K562 (cell line): ENCODE measurements around the gene GLUD1. TPM values are rescaled to one million over a fixed set of nuclear protein-coding genes. Genes with fewer than 3 reads are reported as not detected.
A peak's percentile ranks its signal among the peaks of the same experiment; 100 is the strongest.
"Not testable (repeated sequence)": the region's sequence is repeated elsewhere in the genome, so short reads cannot be mapped to it uniquely, and the experiment has no call there.

ENCODE experiments used
- ATAC-seq: fragments of 200-7000 bp; cut with Tn5 transposase; 3 replicates; pipeline ENCODE4 v1.9.1; 2020; ENCODE audit warnings: moderate library complexity
- BruUV-seq: library from RNA; stranded (reverse); fragments of 400-500 nt; replicated peaks from 2 replicates; lab custom pipeline; 2021; lab: Mats Ljungman, UMichigan
- CTCF ChIA-PET: fragments of 300-600 bp; formaldehyde crosslinking; extraction: SDS; loops from one replicate; lab custom pipeline; 2021; ENCODE audit warnings: low intra/inter-chr PET ratio; lab: Yijun Ruan, JAX
- POLR2A ChIA-PET: fragments of 300-600, 350-650 bp; sonication (Branson Sonifier 250); formaldehyde crosslinking; extraction: SDS; loops from one replicate; lab custom pipeline; 2021; ENCODE audit warnings: antibody characterized with exemption, inconsistent platforms; lab: Yijun Ruan, JAX
- DNase-seq, 4 experiments: peaks; one replicate each; pipeline versions ENCODE4 v3.0.0 to v3.0.0-alpha.2; 2011 to 2018; ENCODE audit warnings: low spot score in 3 of 4, mixed read lengths in 3 of 4; ENCODE audit errors: extremely low read depth in 1 of 4
- FAIRE-seq: peaks from 2 replicates; lab custom pipeline; 2011; peaks lifted over from hg19 to GRCh38; lab: Jason Lieb, UNC
- H2AFZ ChIP-seq: 2 replicates; pipeline ENCODE4 v1.6.0; 2011; ENCODE audit warnings: low read depth, low read length, control low read depth, inconsistent platforms
- H3K27ac ChIP-seq: fragments of 200-600 bp; 3 replicates; pipeline ENCODE4 v1.8.0; 2011; ENCODE audit warnings: low read depth, mild to moderate bottlenecking, control low read depth, inconsistent platforms, low read length, moderate library complexity, mixed read lengths; ENCODE audit errors: extremely low read depth
- H3K27me3 ChIP-seq, 2 experiments: fragments of 300-600 bp in 1 of 2; 2 replicates in 1 of 2; 3 replicates in 1 of 2; pipeline versions ENCODE4 v1.6.0 to v1.8.0; 2011; ENCODE audit warnings: inconsistent platforms in 2 of 2, low read length in 2 of 2, mild to moderate bottlenecking in 1 of 2, mixed read lengths in 1 of 2, moderate library complexity in 1 of 2; ENCODE audit not compliant: control insufficient read depth in 2 of 2, insufficient read depth in 2 of 2
- H3K36me3 ChIP-seq: fragments of 300-600 bp; 3 replicates; pipeline ENCODE4 v1.8.0; 2011; ENCODE audit warnings: mild to moderate bottlenecking, low read length, inconsistent platforms; ENCODE audit not compliant: control insufficient read depth, insufficient read depth
- H3K4me1 ChIP-seq, 2 experiments: fragments of 200-600 bp in 1 of 2; replicated peaks in 1 of 2; 2 replicates in 1 of 2; 3 replicates in 1 of 2; pipeline versions ENCODE4 v1.5.1 to v1.8.0; 2011; ENCODE audit warnings: inconsistent platforms in 2 of 2, low read length in 2 of 2, mild to moderate bottlenecking in 1 of 2, mixed read lengths in 1 of 2, moderate library complexity in 1 of 2; ENCODE audit not compliant: control insufficient read depth in 2 of 2, insufficient read depth in 2 of 2
- H3K4me2 ChIP-seq: 2 replicates; pipeline ENCODE4 v1.6.1; 2011; ENCODE audit warnings: low read length, control low read depth, inconsistent platforms, mixed read lengths; ENCODE audit not compliant: insufficient read depth
- H3K4me3 ChIP-seq: fragments of 200-600 bp; sonication (generic), shearing (Covaris generic); 2 replicates; pipeline ENCODE4 v1.5.1; 2016; ENCODE audit warnings: control low read depth, inconsistent platforms
- H3K79me2 ChIP-seq: fragments of 200-600 bp; 3 replicates; pipeline ENCODE4 v1.8.0; 2011; ENCODE audit warnings: low read length, inconsistent platforms; ENCODE audit not compliant: control insufficient read depth, insufficient read depth
- H3K9ac ChIP-seq, 2 experiments: 2 replicates each; pipeline versions ENCODE4 v1.6.0 to v1.6.1; 2011; ENCODE audit warnings: low read depth in 2 of 2, low read length in 2 of 2, control low read depth in 1 of 2, inconsistent platforms in 1 of 2, mild to moderate bottlenecking in 1 of 2, mixed read lengths in 1 of 2; ENCODE audit not compliant: insufficient read depth in 1 of 2
- H3K9me1 ChIP-seq: one replicate; pipeline ENCODE4 v1.6.0; 2011; ENCODE audit warnings: inconsistent platforms, mild to moderate bottlenecking, low read length, moderate library complexity; ENCODE audit not compliant: control insufficient read depth, insufficient read depth
- H3K9me3 ChIP-seq: replicated peaks from 2 replicates; pipeline ENCODE4 v1.5.1; 2011; ENCODE audit warnings: low read depth, low read length, inconsistent platforms; ENCODE audit not compliant: control insufficient read depth, insufficient read depth
- H4K20me1 ChIP-seq: replicated peaks from 2 replicates; pipeline ENCODE4 v1.6.1; 2011; ENCODE audit warnings: low read length, inconsistent platforms, mixed read lengths; ENCODE audit not compliant: control insufficient read depth, insufficient read depth
- ARID1B ChIP-seq: fragments of 450-650 bp; IDR thresholded peaks from 2 replicates; pipeline ENCODE4 v1.6.1; 2016; ENCODE audit warnings: antibody characterized with exemption, mild to moderate bottlenecking, inconsistent platforms
- ATF3 ChIP-seq, 2 experiments: fragments of 450-650 bp in 1 of 2; sonication (generic) in 1 of 2; formaldehyde crosslinking in 1 of 2; IDR thresholded peaks in 1 of 2; conservative IDR thresholded peaks in 1 of 2; 2 replicates each; pipeline versions ENCODE4 v1.6.1 to v1.8.1; 2016 to 2023; ENCODE audit warnings: mild to moderate bottlenecking in 2 of 2, moderate library complexity in 2 of 2, inconsistent platforms in 1 of 2, missing genetic modification reagents in 1 of 2
- CREM ChIP-seq: IDR thresholded peaks from 2 replicates; pipeline ENCODE4 v1.6.1; 2014; ENCODE audit warnings: antibody characterized with exemption, low read depth
- CTBP1 ChIP-seq: fragments of 450-650 bp; IDR thresholded peaks from 2 replicates; pipeline ENCODE4 v1.6.1; 2016; ENCODE audit warnings: borderline replicate concordance
- DPF2 ChIP-seq: fragments of 450-650 bp; IDR thresholded peaks from 2 replicates; pipeline ENCODE4 v1.6.1; 2016
- EP300 ChIP-seq: IDR thresholded peaks from 2 replicates; pipeline ENCODE4 v1.6.1; 2012; ENCODE audit warnings: low read length, improper control_type of control experiment
- FOSL1 ChIP-seq: fragments of 200-800 bp; sonication (Bioruptor generic); conservative IDR thresholded peaks from 2 replicates; pipeline ENCODE4 v1.6.1; 2016; ENCODE audit warnings: missing genetic modification characterization, missing compliant biosample characterization
- FOXK2 ChIP-seq, 2 experiments: fragments of 450-650 bp; IDR thresholded peaks in 1 of 2; conservative IDR thresholded peaks in 1 of 2; 2 replicates each; pipeline ENCODE4 v1.6.1; 2016; ENCODE audit warnings: low read depth in 2 of 2, mild to moderate bottlenecking in 1 of 2
- GABPA ChIP-seq: fragments of 200-800 bp; sonication (Bioruptor generic); conservative IDR thresholded peaks from 2 replicates; pipeline ENCODE4 v1.6.1; 2016; ENCODE audit warnings: low read depth, missing genetic modification characterization, missing compliant biosample characterization
- JUN ChIP-seq, 2 experiments: sonication (generic) in 1 of 2; formaldehyde crosslinking in 1 of 2; IDR thresholded peaks; 2 replicates each; pipeline versions ENCODE4 v1.6.1 to v1.8.0; 2012 to 2022; ENCODE audit warnings: borderline replicate concordance in 2 of 2, mild to moderate bottlenecking in 2 of 2, improper control_type of control experiment in 1 of 2, low read depth in 1 of 2, low read length in 1 of 2, missing genetic modification reagents in 1 of 2
- JUND ChIP-seq, 2 experiments: IDR thresholded peaks; 2 replicates in 1 of 2; 3 replicates in 1 of 2; pipeline ENCODE4 v1.6.1; 2011; ENCODE audit warnings: borderline replicate concordance in 2 of 2, low read depth in 2 of 2, low read length in 2 of 2, improper control_type of control experiment in 1 of 2, missing biosample characterization in 1 of 2, missing genetic modification characterization in 1 of 2, missing genetic modification reagents in 1 of 2
- LEF1 ChIP-seq: fragments of 450-650 bp; IDR thresholded peaks from 2 replicates; pipeline ENCODE4 v1.6.1; 2016; ENCODE audit warnings: mild to moderate bottlenecking
- NRF1 ChIP-seq, 2 experiments: fragments of 450-650 bp; IDR thresholded peaks in 1 of 2; conservative IDR thresholded peaks in 1 of 2; 2 replicates each; pipeline ENCODE4 v1.6.1; 2014; ENCODE audit warnings: mild to moderate bottlenecking in 2 of 2
- SMARCA4 ChIP-seq: fragments of 450-650 bp; IDR thresholded peaks from 2 replicates; pipeline ENCODE4 v1.6.1; 2016
- SMARCC2 ChIP-seq: fragments of 450-650 bp; IDR thresholded peaks from 2 replicates; pipeline ENCODE4 v1.6.1; 2017; ENCODE audit warnings: antibody characterized with exemption, moderate library complexity, mild to moderate bottlenecking, low read depth
- SMARCE1 ChIP-seq: fragments of 450-650 bp; IDR thresholded peaks from 2 replicates; pipeline ENCODE4 v1.7.1; 2016; ENCODE audit warnings: mild to moderate bottlenecking
- TAF7 ChIP-seq: fragments of 450-650 bp; IDR thresholded peaks from 2 replicates; pipeline ENCODE4 v1.6.1; 2016; ENCODE audit warnings: missing genetic modification characterization, missing compliant biosample characterization
- ZNF316 ChIP-seq: fragments of 450-650 bp; IDR thresholded peaks from 2 replicates; pipeline ENCODE4 v1.6.1; 2016
- ZNF384 ChIP-seq: IDR thresholded peaks from 2 replicates; pipeline ENCODE4 v1.6.1; 2012; ENCODE audit warnings: low read depth, low read length, improper control_type of control experiment
- WGBS: fragments of 100-300 bp; shearing (Covaris generic); methylation state at CpG from one replicate; pipeline ENCODE4 v1.1.6; 2016; ENCODE audit warnings: low coverage, mixed read lengths; ENCODE audit not compliant: insufficient coverage; ENCODE audit errors: missing lambda C conversion rate; 5-methylcytosine and 5-hydroxymethylcytosine counted together
- in situ Hi-C: fragments of 300-500 bp; cut with MboI; formaldehyde crosslinking; loops from 4 replicates; pipeline ENCODE4 v1.15.0; 2018; ENCODE audit warnings: inconsistent platforms, mixed read lengths
- intact Hi-C: fragments of 100-400 bp; cut with micrococcal nuclease; formaldehyde crosslinking; loops from 2 replicates; pipeline ENCODE4 v1.14.2; 2022
- polyA plus RNA-seq, 8 experiments: library from polyadenylated mRNA; depleted of rRNA in 4 of 8; stranded (reverse) in 5 of 8; unstranded in 3 of 8; fragments of >200 nt; fragmentation: Nextera tagmentation in 2 of 8; fragmentation: Illumina TruSeq in 1 of 8; extraction: Ambion mirVana in 2 of 8; extraction: Trizol in 1 of 8; gene quantifications; 2 replicates each; pipeline versions ENCODE4 v1.2.1 to v1.2.3, GENCODE V29; 2011 to 2014; ENCODE audit warnings: inconsistent platforms in 1 of 8, missing spikeins in 1 of 8
- total RNA-seq, 7 experiments: library from RNA; depleted of rRNA in 6 of 7; stranded (reverse); fragments of >200 nt in 6 of 7; fragmentation: Illumina TruSeq in 2 of 7; extraction: Trizol in 2 of 7; gene quantifications; 2 replicates each; pipeline versions ENCODE4 v1.2.1 to v1.2.3, GENCODE V29; 2011 to 2021; ENCODE audit warnings: low replicate concordance in 1 of 7
- TF ChIP-seq, protein P1 (sequence below): fragments of 200-800 bp; sonication (Bioruptor generic); IDR thresholded peaks from 2 replicates; pipeline ENCODE4 v1.6.1; 2017; ENCODE audit warnings: missing genetic modification characterization, missing compliant biosample characterization

GLUD1 gene
- total and polyA plus RNA-seq, 9 of the 15 experiments (the other 6 are each of a cell fraction or from before 2014, with no cell fraction given): 21.9 to 92.0 (median 76.3) TPM

DNA sequence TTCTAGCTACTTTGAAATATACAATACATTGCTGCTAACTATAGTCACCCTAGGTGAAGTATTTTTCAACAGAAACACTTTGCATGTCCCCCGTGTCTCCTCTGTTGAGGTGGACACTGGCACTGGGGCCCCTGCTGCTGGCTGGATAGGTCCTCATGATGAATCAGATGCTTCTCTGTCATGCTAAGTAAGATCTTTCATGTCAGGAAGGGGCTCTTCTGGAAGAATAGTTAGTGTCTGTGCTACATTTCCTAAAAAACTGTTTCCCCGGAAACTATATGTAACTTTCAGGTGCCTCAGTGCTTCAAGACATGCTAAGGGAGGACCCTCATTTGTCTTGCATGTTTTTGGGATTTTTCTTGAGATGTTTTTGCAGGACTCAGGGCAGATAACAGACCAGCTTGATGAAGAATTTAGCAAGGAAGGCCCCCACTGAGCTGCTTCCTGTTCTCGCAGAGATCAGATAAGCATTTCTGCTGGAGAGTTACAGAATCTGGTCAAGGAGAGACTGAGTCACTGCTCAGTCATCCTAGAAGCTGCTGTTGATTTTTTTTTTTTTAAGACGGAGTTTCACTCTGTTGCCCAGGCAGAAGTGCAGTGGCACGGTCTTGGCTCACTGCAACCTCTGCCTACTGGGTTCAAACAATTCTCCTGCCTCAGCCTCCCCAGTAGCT lies 69.2 kb downstream of the GLUD1 start:
- DNase-seq (peak in 1 of 4 experiments; percentile 70), ATAC-seq (peak; percentile 78), FAIRE-seq (peak; percentile 32)
- H3K36me3 ChIP-seq; H3K9me3 ChIP-seq; in situ Hi-C loops; H3K9ac ChIP-seq; H4K20me1 ChIP-seq; CTCF ChIA-PET; H3K4me2 ChIP-seq; H3K27me3 ChIP-seq; H3K4me1 ChIP-seq; H3K79me2 ChIP-seq; intact Hi-C loops; BruUV-seq; H3K9me1 ChIP-seq; H3K4me3 ChIP-seq; TF ChIP-seq JUN (CRISPR knock-in tag; IDR thresholded peaks at IDR 0.05; ENCODE audit: borderline replicate concordance); ATF3 (CRISPR knock-in tag; conservative IDR thresholded peaks at IDR 0.05): not testable (repeated sequence)
- WGBS: 0% methylated on average over 5 of the region's 5 CpGs
- POLR2A ChIA-PET: interaction anchor here (0.6 kb wide), 1 partner anchor 9 kb away, joined by 4 read pairs; no protein-coding TSS in a partner anchor
- Histone ChIP-seq H2AFZ (peak overlapping the region; percentile 51; the same call in 1 of the 2 replicates), H3K27ac (peak overlapping the region; percentile 61; the same call in 2 of the 3 replicates)
- TF ChIP-seq ARID1B (peak; percentile 74), CTBP1 (peak; percentile 24; the same call in 1 of the 2 replicates), JUN (IDR thresholded peaks at IDR 0.05; ENCODE audit: borderline replicate concordance, low read depth, low read length) (peak; percentile 52; the same call in 1 of the 2 replicates), CREM (0 out of 2 replicates have a peak, but pooled peaks have one; percentile 5), TAF7 (tag) (0 out of 2 replicates have a peak, but pooled peaks have one; percentile 24), FOXK2 (conservative IDR thresholded peaks at IDR 0.05 in 1 of 2, IDR thresholded peaks at IDR 0.05 in 1 of 2; ENCODE audit: low read depth in 2 of 2) (0 out of 4 replicates have a peak, but pooled peaks of 1 of the 2 experiments have one; percentile 36), GABPA (peak; percentile 47; the same call in 1 of the 2 replicates), JUND (IDR thresholded peaks at IDR 0.05; ENCODE audit: borderline replicate concordance, low read depth, low read length) (peak; percentile 85), JUND (tag; IDR thresholded peaks at IDR 0.05; ENCODE audit: borderline replicate concordance, low read depth, low read length) (peak; percentile 66; the same call in 1 of the 3 replicates), DPF2 (peak; percentile 83), EP300 (peak; percentile 34; the same call in 1 of the 2 replicates), FOSL1 (tag) (peak; percentile 90), ZNF316 (0 out of 2 replicates have a peak, but pooled peaks have one; percentile 40), NRF1 (conservative IDR thresholded peaks at IDR 0.05 in 1 of 2, IDR thresholded peaks at IDR 0.05 in 1 of 2) (peak in 1 of 2 experiments; percentile 40; a peak in 1 of 4 replicates), LEF1 (0 out of 2 replicates have a peak, but pooled peaks have one; percentile 32), SMARCE1 (peak; percentile 89), SMARCA4 (peak; percentile 87), ZNF384 (peak; percentile 86), ATF3 (IDR thresholded peaks at IDR 0.05) (peak; percentile 64; the same call in 1 of the 2 replicates), SMARCC2 (peak; percentile 83)
- TF ChIP-seq, protein P1, sequence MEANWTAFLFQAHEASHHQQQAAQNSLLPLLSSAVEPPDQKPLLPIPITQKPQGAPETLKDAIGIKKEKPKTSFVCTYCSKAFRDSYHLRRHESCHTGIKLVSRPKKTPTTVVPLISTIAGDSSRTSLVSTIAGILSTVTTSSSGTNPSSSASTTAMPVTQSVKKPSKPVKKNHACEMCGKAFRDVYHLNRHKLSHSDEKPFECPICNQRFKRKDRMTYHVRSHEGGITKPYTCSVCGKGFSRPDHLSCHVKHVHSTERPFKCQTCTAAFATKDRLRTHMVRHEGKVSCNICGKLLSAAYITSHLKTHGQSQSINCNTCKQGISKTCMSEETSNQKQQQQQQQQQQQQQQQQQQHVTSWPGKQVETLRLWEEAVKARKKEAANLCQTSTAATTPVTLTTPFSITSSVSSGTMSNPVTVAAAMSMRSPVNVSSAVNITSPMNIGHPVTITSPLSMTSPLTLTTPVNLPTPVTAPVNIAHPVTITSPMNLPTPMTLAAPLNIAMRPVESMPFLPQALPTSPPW (CRISPR knock-in tag): peak; percentile 13; the same call in 1 of the 2 replicates
